ENCODE measurements around the gene MAPT.

Gene MAPT

GRCh38 chr17:45871718-45872117, 22.6 kb upstream of the MAPT start:
- H3K4me3 Mint-ChIP-seq, result no peak overlapping the region
- DNase-seq, result no peak
- CTCF ChIA-PET, result interaction anchor here (1.2 kb wide), 1 partner anchor 23 kb away, joined by 3 read pairs; the partner anchor contains the start of gene MAPT

GRCh38 chr17:45873728-45874127, 20.6 kb upstream of the MAPT start:
- H3K36me3 Mint-ChIP-seq, result no peaks in the 10 kb centered on the region
- H3K9me3 Mint-ChIP-seq, result peaks cover 3% of the 10 kb centered on the region
- H3K4me3 Mint-ChIP-seq, result no peak overlapping the region
- DNase-seq, result peak; percentile 33
- H3K4me1 Mint-ChIP-seq, result peaks cover 6% of the 10 kb centered on the region
- peaks cover 12% of the 10 kb centered on the region for H3K27me3 Mint-ChIP-seq
- H3K27ac Mint-ChIP-seq, result no peak overlapping the region
- CTCF ChIA-PET, result interaction anchor here (1.2 kb wide), 1 partner anchor 22 kb away, joined by 6 read pairs; no protein-coding TSS in a partner anchor

More at GRCh38 chr17:45871718-45872117, 22.6 kb upstream of the MAPT start:
- Mint-ChIP-seq H3K4me1 (peaks cover 13% of the 10 kb centered on the region), H3K27me3 (peaks cover 12% of the 10 kb centered on the region), H3K27ac (no peak overlapping the region), H3K9me3 (no peaks in the 10 kb centered on the region), H3K36me3 (no peaks in the 10 kb centered on the region)

- Mint-ChIP-seq H3K4me1 (peaks cover 6% of the 10 kb centered on the region), H3K27ac (no peak overlapping the region), H3K36me3 (no peaks in the 10 kb centered on the region), H3K4me3 (no peak overlapping the region), H3K27me3 (peaks cover 12% of the 10 kb centered on the region), H3K9me3 (peaks cover 3% of the 10 kb centered on the region)
- CTCF ChIA-PET, result interaction anchor here (1.2 kb wide), 1 partner anchor 22 kb away, joined by 6 read pairs; no protein-coding TSS in a partner anchor
- no peak for DNase-seq
Observed at GRCh38 chr17:45874151-45874550, 20.2 kb upstream of the MAPT start.

- H3K9me3 Mint-ChIP-seq, result peaks cover 3% of the 10 kb centered on the region
- no peak overlapping the region for H3K27ac Mint-ChIP-seq
- peaks cover 14% of the 10 kb centered on the region for H3K27me3 Mint-ChIP-seq
- H3K36me3 Mint-ChIP-seq, result no peaks in the 10 kb centered on the region
- no peak overlapping the region for H3K4me3 Mint-ChIP-seq
- peaks cover 6% of the 10 kb centered on the region for H3K4me1 Mint-ChIP-seq
- CTCF ChIA-PET, result no interaction called here
- no peak for DNase-seq
Observed at GRCh38 chr17:45876539-45876938, 17.8 kb upstream of the MAPT start.

- Mint-ChIP-seq H3K9me3 (peaks cover 3% of the 10 kb centered on the region), H3K27me3 (peaks cover 8% of the 10 kb centered on the region), H3K27ac (no peak overlapping the region), H3K4me3 (no peak overlapping the region), H3K4me1 (peaks cover 9% of the 10 kb centered on the region), H3K36me3 (no peaks in the 10 kb centered on the region)
- CTCF ChIA-PET, result no interaction called here
- no peak for DNase-seq
Observed at GRCh38 chr17:45877467-45877866, 16.9 kb upstream of the MAPT start.

- Mint-ChIP-seq H3K27ac (no peak overlapping the region), H3K4me3 (no peak overlapping the region), H3K4me1 (peaks cover 10% of the 10 kb centered on the region), H3K36me3 (no peaks in the 10 kb centered on the region), H3K27me3 (peaks cover 9% of the 10 kb centered on the region), H3K9me3 (peaks cover 5% of the 10 kb centered on the region)
- CTCF ChIA-PET, result interaction anchor here (0.8 kb wide), 1 partner anchor 10 kb away, joined by 3 read pairs; no protein-coding TSS in a partner anchor
- DNase-seq, result no peak
Observed at GRCh38 chr17:45883063-45883462, 11.3 kb upstream of the MAPT start.

- Mint-ChIP-seq H3K4me3 (no peak overlapping the region), H3K27ac (no peak overlapping the region), H3K27me3 (peaks cover 15% of the 10 kb centered on the region), H3K36me3 (no peaks in the 10 kb centered on the region), H3K4me1 (peaks cover 10% of the 10 kb centered on the region), H3K9me3 (peaks cover 5% of the 10 kb centered on the region)
- DNase-seq, result no peak
- CTCF ChIA-PET, result no interaction called here
Observed at GRCh38 chr17:45886852-45887251, 7.5 kb upstream of the MAPT start.

- Mint-ChIP-seq H3K4me1 (no peaks in the 10 kb centered on the region), H3K9me3 (peaks cover 5% of the 10 kb centered on the region), H3K36me3 (no peaks in the 10 kb centered on the region), H3K27ac (no peak overlapping the region), H3K27me3 (peaks cover 30% of the 10 kb centered on the region), H3K4me3 (no peak overlapping the region)
- CTCF ChIA-PET, result no interaction called here
- no peak for DNase-seq
Observed at GRCh38 chr17:45888392-45888791, 6.0 kb upstream of the MAPT start.

- Mint-ChIP-seq H3K27ac (no peak overlapping the region), H3K36me3 (no peaks in the 10 kb centered on the region)
Observed at GRCh38 chr17:45889579-45889978, 4.8 kb upstream of the MAPT start.

GRCh38 chr17:45893725-45894021, 681 bp upstream of the MAPT start:
- CTCF ChIA-PET, result interaction anchor here (0.8 to 1.4 kb wide), 5 partner anchors 11 to 56 kb away, joined by 3 to 5 read pairs (median 4); no protein-coding TSS in a partner anchor
- no peaks in the 10 kb centered on the region for H3K36me3 Mint-ChIP-seq
- no peak overlapping the region for H3K27ac Mint-ChIP-seq
- peaks cover 78% of the 10 kb centered on the region for H3K27me3 Mint-ChIP-seq
- H3K4me1 Mint-ChIP-seq, result peaks cover 13% of the 10 kb centered on the region
- no peaks in the 10 kb centered on the region for H3K9me3 Mint-ChIP-seq
- no peak for DNase-seq
- H3K4me3 Mint-ChIP-seq, result peak overlapping the region; percentile 68

More at GRCh38 chr17:45889579-45889978, 4.8 kb upstream of the MAPT start:
- Mint-ChIP-seq H3K4me1 (peaks cover 2% of the 10 kb centered on the region), H3K9me3 (peaks cover 1% of the 10 kb centered on the region), H3K27me3 (peaks cover 42% of the 10 kb centered on the region), H3K4me3 (no peak overlapping the region)
- no peak for DNase-seq
- CTCF ChIA-PET, result no interaction called here

GRCh38 chr17:45895304-45895968, 1.1 kb downstream of the MAPT start:
- H3K27ac Mint-ChIP-seq, result no peak overlapping the region
- DNase-seq, result peak; percentile 22
- H3K9me3 Mint-ChIP-seq, result no peaks in the 10 kb centered on the region
- peaks cover 91% of the 10 kb centered on the region for H3K27me3 Mint-ChIP-seq
- H3K4me1 Mint-ChIP-seq, result peaks cover 13% of the 10 kb centered on the region
- CTCF ChIA-PET, result no interaction called here
- H3K4me3 Mint-ChIP-seq, result peak overlapping the region; percentile 72
- no peaks in the 10 kb centered on the region for H3K36me3 Mint-ChIP-seq

- peak overlapping the region; percentile 72 for H3K4me3 Mint-ChIP-seq
- H3K27ac Mint-ChIP-seq, result no peak overlapping the region
- H3K4me1 Mint-ChIP-seq, result peaks cover 13% of the 10 kb centered on the region
- H3K27me3 Mint-ChIP-seq, result peaks cover 99% of the 10 kb centered on the region
- H3K36me3 Mint-ChIP-seq, result no peaks in the 10 kb centered on the region
- CTCF ChIA-PET, result no interaction called here
- H3K9me3 Mint-ChIP-seq, result no peaks in the 10 kb centered on the region
- DNase-seq, result no peak
Observed at GRCh38 chr17:45895969-45896785, 1.8 kb downstream of the MAPT start.

- no peaks in the 10 kb centered on the region for H3K36me3 Mint-ChIP-seq
- H3K27me3 Mint-ChIP-seq, result peaks cover 90% of the 10 kb centered on the region
- CTCF ChIA-PET, result no interaction called here
- peaks cover 13% of the 10 kb centered on the region for H3K4me1 Mint-ChIP-seq
- no peak overlapping the region for H3K4me3 Mint-ChIP-seq
- H3K27ac Mint-ChIP-seq, result no peak overlapping the region
- no peaks in the 10 kb centered on the region for H3K9me3 Mint-ChIP-seq
- DNase-seq, result no peak
Observed at GRCh38 chr17:45896803-45897693, 2.7 kb downstream of the MAPT start.

GRCh38 chr17:45900136-45900535, 5.8 kb downstream of the MAPT start:
- Mint-ChIP-seq H3K9me3 (no peaks in the 10 kb centered on the region), H3K27me3 (peaks cover 68% of the 10 kb centered on the region), H3K4me1 (peaks cover 7% of the 10 kb centered on the region), H3K4me3 (no peak overlapping the region), H3K36me3 (no peaks in the 10 kb centered on the region), H3K27ac (no peak overlapping the region)
- CTCF ChIA-PET, result no interaction called here
- no peak for DNase-seq

Data from activated naive CD4-positive, alpha-beta T cell treated with anti-CD3 and anti-CD28 coated beads, Interleukin-2, amount 10 ng/mL, durations not matched to agents 7 days and 5 days (primary cell).